OCI-LY1 (cell line): Measurements from ENCODE around the gene MGAT5B.

Source experiments
- H2AFZ ChIP-seq: fragments of 200-600 bp; sonication (generic), shearing (Covaris generic); 2 replicates; pipeline ENCODE4 v1.6.0; 2014; ENCODE audit warnings: antibody characterized with exemption, mild to moderate bottlenecking, low read length
- H3F3A ChIP-seq: fragments of 200-600 bp; sonication (generic), shearing (Covaris generic); 2 replicates; pipeline ENCODE4 v1.6.0; 2014; ENCODE audit warnings: mild to moderate bottlenecking, antibody characterized with exemption, low read length, moderate library complexity; ENCODE audit not compliant: insufficient read depth
- H3K27ac ChIP-seq: fragments of 200-600 bp; sonication (generic); 2 replicates; pipeline ENCODE4 v1.5.1; 2014; ENCODE audit warnings: low read length, mixed run types, mild to moderate bottlenecking, low read depth; ENCODE audit not compliant: poor library complexity, severe bottlenecking
- H3K27me3 ChIP-seq: fragments of 200-600 bp; sonication (generic); 2 replicates; pipeline ENCODE4 v1.6.0; 2014; ENCODE audit warnings: antibody characterized with exemption, mild to moderate bottlenecking, low read length, moderate library complexity; ENCODE audit not compliant: insufficient read depth
- H3K36me3 ChIP-seq: fragments of 200-600 bp; sonication (generic); 2 replicates; pipeline ENCODE4 v1.6.1; 2014; ENCODE audit warnings: mild to moderate bottlenecking, antibody characterized with exemption, low read length, moderate library complexity, mixed read lengths; ENCODE audit not compliant: insufficient read depth
- H3K4me1 ChIP-seq: fragments of 200-600 bp; sonication (generic); 2 replicates; pipeline ENCODE4 v1.5.1; 2014; ENCODE audit warnings: mild to moderate bottlenecking, low read length, moderate library complexity; ENCODE audit not compliant: insufficient read depth, severe bottlenecking
- H3K4me2 ChIP-seq: fragments of 200-600 bp; sonication (generic), shearing (Covaris generic); 2 replicates; pipeline ENCODE4 v1.6.1; 2014; ENCODE audit warnings: low read length
- H3K4me3 ChIP-seq: fragments of 200-600 bp; sonication (generic); 2 replicates; pipeline ENCODE4 v1.5.1; 2014; ENCODE audit warnings: low read length, low read depth, mild to moderate bottlenecking, mixed read lengths; ENCODE audit not compliant: poor library complexity, severe bottlenecking
- H3K79me2 ChIP-seq: fragments of 200-600 bp; shearing (Covaris generic); 2 replicates; pipeline ENCODE4 v1.6.1; 2016; ENCODE audit warnings: mixed run types, low read length, mixed read lengths; ENCODE audit not compliant: insufficient read depth
- H3K9ac ChIP-seq: fragments of 200-600 bp; sonication (generic), shearing (Covaris generic); 2 replicates; pipeline ENCODE4 v1.6.1; 2014; ENCODE audit warnings: mild to moderate bottlenecking, low read length, mixed read lengths
- H3K9me2 ChIP-seq: fragments of 200-600 bp; sonication (generic), shearing (Covaris generic); 2 replicates; pipeline ENCODE4 v1.6.1; 2014; ENCODE audit warnings: low read depth, mild to moderate bottlenecking, low read length, mixed read lengths
- H3K9me3 ChIP-seq: fragments of 200-600 bp; shearing (Covaris generic); 2 replicates; pipeline ENCODE4 v1.6.1; 2014; ENCODE audit warnings: low read length, mixed read lengths
- H4K20me1 ChIP-seq: fragments of 200-600 bp; sonication (generic), shearing (Covaris generic); 2 replicates; pipeline ENCODE4 v1.6.0; 2016; ENCODE audit warnings: mild to moderate bottlenecking, low read length; ENCODE audit not compliant: insufficient read depth
- EZH2 ChIP-seq: fragments of 200-600 bp; sonication (generic), shearing (Covaris generic); IDR thresholded peaks from 2 replicates; pipeline ENCODE4 v1.8.0; 2017; ENCODE audit warnings: borderline replicate concordance, mixed run types, mild to moderate bottlenecking, antibody characterized with exemption, low read length, moderate library complexity, mixed read lengths
- TF ChIP-seq, protein P1 (sequence below): fragments of 200-600 bp; sonication (generic), shearing (Covaris generic); IDR thresholded peaks from 2 replicates; pipeline ENCODE4 v1.5.1; 2017; ENCODE audit warnings: mild to moderate bottlenecking, antibody characterized with exemption, low read length, moderate library complexity, mixed read lengths

MGAT5B gene

GRCh38 chr17:76883744-76884525 lies 15.7 kb downstream of the MGAT5B start:
- TF ChIP-seq, protein P1, sequence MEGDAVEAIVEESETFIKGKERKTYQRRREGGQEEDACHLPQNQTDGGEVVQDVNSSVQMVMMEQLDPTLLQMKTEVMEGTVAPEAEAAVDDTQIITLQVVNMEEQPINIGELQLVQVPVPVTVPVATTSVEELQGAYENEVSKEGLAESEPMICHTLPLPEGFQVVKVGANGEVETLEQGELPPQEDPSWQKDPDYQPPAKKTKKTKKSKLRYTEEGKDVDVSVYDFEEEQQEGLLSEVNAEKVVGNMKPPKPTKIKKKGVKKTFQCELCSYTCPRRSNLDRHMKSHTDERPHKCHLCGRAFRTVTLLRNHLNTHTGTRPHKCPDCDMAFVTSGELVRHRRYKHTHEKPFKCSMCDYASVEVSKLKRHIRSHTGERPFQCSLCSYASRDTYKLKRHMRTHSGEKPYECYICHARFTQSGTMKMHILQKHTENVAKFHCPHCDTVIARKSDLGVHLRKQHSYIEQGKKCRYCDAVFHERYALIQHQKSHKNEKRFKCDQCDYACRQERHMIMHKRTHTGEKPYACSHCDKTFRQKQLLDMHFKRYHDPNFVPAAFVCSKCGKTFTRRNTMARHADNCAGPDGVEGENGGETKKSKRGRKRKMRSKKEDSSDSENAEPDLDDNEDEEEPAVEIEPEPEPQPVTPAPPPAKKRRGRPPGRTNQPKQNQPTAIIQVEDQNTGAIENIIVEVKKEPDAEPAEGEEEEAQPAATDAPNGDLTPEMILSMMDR: no peak
- TF ChIP-seq EZH2: no peak
- H3K4me1 ChIP-seq: no peaks in the 10 kb centered on the region
- H2AFZ ChIP-seq: no peak overlapping the region
- H3K36me3 ChIP-seq: no peaks in the 10 kb centered on the region
- no peaks in the 10 kb centered on the region for H3K9me3 ChIP-seq
- no peak overlapping the region for H3K9ac ChIP-seq
- H3K27ac ChIP-seq: no peak overlapping the region
- H3K79me2 ChIP-seq: no peaks in the 10 kb centered on the region
- no peak overlapping the region for H3K4me3 ChIP-seq
- H3K9me2 ChIP-seq: no peaks in the 10 kb centered on the region
- H3K27me3 ChIP-seq: peaks cover 7% of the 10 kb centered on the region
- H3F3A ChIP-seq: no peaks in the 10 kb centered on the region
- H4K20me1 ChIP-seq: no peaks in the 10 kb centered on the region
- no peak overlapping the region for H3K4me2 ChIP-seq

DNA sequence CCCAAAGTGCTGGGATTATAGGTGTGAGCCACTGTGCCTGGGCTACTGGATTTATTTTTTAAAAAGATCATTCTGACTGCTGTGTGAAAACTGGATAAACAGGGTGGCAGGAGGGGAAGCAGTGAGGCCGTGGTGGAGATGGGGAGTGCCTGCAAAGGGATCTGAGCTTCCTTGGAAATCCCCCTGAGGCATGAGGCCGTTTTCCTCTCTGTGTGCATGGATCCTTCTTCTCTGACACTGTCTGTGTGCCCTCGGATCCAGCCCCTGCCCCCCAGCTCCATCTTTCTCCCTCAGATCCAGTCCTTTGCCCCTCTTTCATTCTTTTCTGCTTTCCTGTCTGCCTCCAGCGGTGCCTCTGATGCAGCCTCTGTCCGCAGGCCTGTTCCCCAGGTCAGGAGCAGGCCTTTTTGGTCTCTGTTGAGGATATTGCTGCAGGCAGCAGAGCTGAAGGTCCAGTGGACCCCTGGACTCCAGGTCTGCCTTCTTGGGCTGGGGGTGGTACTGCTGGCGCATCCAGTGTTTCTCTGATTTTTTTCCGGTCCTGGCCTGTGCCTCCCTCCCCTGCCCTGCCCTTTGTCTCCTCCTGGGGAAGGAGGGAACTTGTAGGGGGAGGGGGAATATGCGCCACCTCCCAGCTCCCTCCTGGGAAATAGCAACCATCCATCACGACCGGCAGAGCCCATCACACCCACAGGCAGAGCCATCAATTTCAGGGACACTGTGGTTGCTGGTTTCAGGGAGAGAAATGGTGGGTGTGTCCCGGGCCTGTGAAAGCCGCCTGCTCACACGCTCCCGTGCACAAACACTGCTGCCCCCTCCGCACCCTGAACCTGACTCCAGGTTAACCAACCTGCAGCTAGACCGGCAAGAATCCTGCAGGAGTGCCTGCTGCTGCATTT lies 17.0 kb downstream of the MGAT5B start:
- Histone ChIP-seq H2AFZ (no peak overlapping the region), H3K9ac (no peak overlapping the region)

GRCh38 chr17:76885894-76886290 lies 17.7 kb downstream of the MGAT5B start:
- H3K27me3 ChIP-seq: peaks cover 6% of the 10 kb centered on the region
- no peaks in the 10 kb centered on the region for H3K4me1 ChIP-seq
- no peak overlapping the region for H3K4me3 ChIP-seq
- H3K9ac ChIP-seq: no peak overlapping the region
- no peak overlapping the region for H3K27ac ChIP-seq
- H3K36me3 ChIP-seq: no peaks in the 10 kb centered on the region
- H3F3A ChIP-seq: no peaks in the 10 kb centered on the region
- H2AFZ ChIP-seq: no peak overlapping the region
- H3K4me2 ChIP-seq: no peak overlapping the region
- H4K20me1 ChIP-seq: no peaks in the 10 kb centered on the region
- no peaks in the 10 kb centered on the region for H3K9me2 ChIP-seq
- no peaks in the 10 kb centered on the region for H3K9me3 ChIP-seq
- TF ChIP-seq, protein P1: no peak
- TF ChIP-seq EZH2: no peak
- no peaks in the 10 kb centered on the region for H3K79me2 ChIP-seq

More for the DNA sequence above, 17.0 kb downstream of the MGAT5B start:
- Histone ChIP-seq H3K4me2 (no peak overlapping the region), H3K4me3 (no peak overlapping the region), H3K79me2 (no peaks in the 10 kb centered on the region), H3K4me1 (no peaks in the 10 kb centered on the region), H3K9me3 (no peaks in the 10 kb centered on the region), H3K9me2 (no peaks in the 10 kb centered on the region), H3K27me3 (peaks cover 6% of the 10 kb centered on the region), H4K20me1 (no peaks in the 10 kb centered on the region), H3K27ac (no peak overlapping the region), H3K36me3 (no peaks in the 10 kb centered on the region), H3F3A (no peaks in the 10 kb centered on the region)
- TF ChIP-seq, protein P1: no peak
- no peak for TF ChIP-seq EZH2
